HG03135 (cell line): Measurements from ENCODE around the gene HCRTR1.

Source experiments
- ATAC-seq: cut with Tn5 transposase; IDR thresholded peaks from one replicate; pipeline ENCODE4 v1.9.1; 2021; ENCODE audit warnings: mild to moderate bottlenecking, moderate library complexity; ENCODE audit not compliant: unreplicated experiment

HCRTR1 gene

GRCh38 chr1:31596737-31597097 lies 20.8 kb upstream of the HCRTR1 start:
- ATAC-seq = no peak

DNA sequence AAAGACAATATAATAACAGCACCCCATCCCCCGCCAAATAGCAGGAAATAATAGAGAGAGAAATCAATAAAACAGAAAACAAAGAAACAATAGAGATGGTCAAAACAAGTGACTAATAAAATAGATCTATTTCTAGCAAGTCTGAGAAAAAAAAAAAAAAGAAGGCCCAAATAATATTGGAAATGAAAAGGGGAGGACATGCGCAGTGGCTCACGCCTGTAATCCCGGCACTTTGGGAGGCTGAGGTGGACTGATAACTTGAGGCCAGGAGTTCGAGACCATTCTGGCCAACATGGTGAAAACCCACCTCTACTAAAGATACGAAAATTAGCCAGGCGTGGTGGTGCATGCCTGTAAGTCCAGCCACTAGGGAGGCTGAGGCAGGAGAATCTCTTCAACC lies 18.5 kb upstream of the HCRTR1 start:
- ATAC-seq = no peak

DNA sequence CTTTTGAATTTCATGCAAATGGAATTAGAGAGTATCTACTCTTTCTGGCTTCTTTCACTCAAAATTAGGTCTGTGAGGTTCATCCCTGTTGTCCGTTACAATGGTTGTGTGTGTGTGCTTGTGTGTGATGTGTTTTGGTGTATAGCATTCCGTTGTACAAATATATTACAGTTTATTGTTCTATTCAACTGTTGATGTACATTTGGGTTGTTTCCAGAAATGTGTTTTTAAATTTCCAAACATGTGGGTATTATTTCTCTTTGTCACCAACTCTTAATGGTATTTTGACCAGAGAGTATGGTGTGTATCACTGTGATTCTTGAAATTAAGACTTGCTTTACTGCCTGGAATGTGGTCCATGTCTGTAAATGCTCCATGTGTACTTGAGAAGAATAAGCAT lies 16.8 kb upstream of the HCRTR1 start:
- ATAC-seq = no peak

DNA sequence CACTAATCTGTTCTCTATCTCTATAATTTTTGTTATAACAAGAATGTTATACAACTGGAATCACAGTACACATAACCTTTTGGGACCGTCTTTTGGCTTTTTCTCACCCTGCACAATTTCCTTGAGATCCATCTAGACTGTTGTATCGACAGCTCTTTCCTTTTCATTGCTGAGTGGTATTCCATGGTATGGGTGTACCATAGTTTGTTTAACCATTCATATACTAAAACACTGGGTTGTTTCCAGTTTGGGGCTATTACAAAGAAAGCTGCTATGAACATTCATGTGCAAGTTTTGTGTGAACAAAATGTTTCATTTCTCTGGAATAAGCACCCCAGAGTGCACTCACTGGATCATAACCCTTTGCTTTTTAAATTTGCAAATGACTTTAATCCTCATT lies 15.4 kb upstream of the HCRTR1 start:
- no peak for ATAC-seq

- ATAC-seq = peak; percentile 96
Measured at GRCh38 chr1:31605908-31606427, 11.5 kb upstream of the HCRTR1 start.

- no peak for ATAC-seq
Measured at GRCh38 chr1:31607360-31607759, 10.1 kb upstream of the HCRTR1 start.

DNA sequence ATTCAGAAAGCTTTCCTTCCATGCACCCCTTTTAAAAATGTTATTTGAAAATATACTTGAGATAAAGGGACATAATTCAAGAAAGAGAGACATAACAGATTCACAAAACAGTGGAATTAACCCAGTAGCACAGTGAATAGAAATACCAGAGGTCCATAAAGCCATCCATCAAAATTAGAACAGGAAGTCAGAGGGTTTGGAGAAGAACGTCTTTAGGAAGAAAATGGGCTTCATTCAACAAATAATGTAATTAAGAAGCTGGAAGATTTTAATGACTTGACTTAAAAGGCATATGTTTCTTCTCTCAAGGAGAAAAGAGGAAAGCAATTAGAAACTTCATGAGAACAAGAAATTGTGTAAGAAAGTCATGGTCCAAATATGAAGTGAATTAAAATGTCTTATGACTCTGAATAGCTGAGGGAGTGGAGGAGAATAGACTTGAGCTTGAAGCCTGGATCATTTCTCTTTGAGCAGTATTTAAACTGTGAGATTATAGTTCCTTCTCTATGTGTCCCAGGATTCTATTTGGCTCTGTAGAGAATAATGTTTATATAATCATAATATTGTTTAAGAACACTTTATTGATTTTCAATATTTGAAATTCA lies 7.9 kb upstream of the HCRTR1 start:
- no peak for ATAC-seq

DNA sequence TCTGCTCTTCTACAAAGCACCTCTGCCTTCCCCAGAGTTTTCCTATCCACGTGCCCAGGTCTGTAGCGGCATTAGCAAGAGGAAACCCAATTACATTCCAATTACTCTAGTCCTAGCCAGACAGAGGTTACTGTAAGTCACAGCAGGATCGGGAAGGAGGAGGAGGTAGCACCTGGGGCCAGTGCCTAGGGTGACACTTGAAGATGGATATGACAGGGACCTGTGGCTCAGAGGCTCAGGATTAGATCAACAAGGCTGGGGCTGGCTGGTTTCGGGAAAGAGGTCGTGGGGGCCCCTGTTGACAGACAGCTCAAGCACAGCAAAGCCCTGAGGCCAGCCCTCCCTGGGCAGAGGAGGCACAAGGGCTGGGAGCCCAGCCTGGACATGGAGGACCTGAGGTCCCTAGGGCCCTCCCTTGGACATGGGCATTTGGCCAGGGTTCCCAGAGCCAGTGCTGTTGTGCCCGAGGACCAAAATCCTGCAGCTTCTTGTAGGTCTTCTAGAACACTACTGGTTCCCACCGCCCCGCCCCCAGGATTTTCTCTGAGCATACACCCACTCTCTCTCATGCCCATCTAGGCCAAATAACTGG lies 3.0 kb upstream of the HCRTR1 start:
- no peak for ATAC-seq

GRCh38 chr1:31615414-31615813 lies 2.1 kb upstream of the HCRTR1 start:
- ATAC-seq = no peak

GRCh38 chr1:31615939-31616338 lies 1.6 kb upstream of the HCRTR1 start:
- no peak for ATAC-seq

- no peak for ATAC-seq
Measured at GRCh38 chr1:31617916-31618746, 642 bp downstream of the HCRTR1 start.

DNA sequence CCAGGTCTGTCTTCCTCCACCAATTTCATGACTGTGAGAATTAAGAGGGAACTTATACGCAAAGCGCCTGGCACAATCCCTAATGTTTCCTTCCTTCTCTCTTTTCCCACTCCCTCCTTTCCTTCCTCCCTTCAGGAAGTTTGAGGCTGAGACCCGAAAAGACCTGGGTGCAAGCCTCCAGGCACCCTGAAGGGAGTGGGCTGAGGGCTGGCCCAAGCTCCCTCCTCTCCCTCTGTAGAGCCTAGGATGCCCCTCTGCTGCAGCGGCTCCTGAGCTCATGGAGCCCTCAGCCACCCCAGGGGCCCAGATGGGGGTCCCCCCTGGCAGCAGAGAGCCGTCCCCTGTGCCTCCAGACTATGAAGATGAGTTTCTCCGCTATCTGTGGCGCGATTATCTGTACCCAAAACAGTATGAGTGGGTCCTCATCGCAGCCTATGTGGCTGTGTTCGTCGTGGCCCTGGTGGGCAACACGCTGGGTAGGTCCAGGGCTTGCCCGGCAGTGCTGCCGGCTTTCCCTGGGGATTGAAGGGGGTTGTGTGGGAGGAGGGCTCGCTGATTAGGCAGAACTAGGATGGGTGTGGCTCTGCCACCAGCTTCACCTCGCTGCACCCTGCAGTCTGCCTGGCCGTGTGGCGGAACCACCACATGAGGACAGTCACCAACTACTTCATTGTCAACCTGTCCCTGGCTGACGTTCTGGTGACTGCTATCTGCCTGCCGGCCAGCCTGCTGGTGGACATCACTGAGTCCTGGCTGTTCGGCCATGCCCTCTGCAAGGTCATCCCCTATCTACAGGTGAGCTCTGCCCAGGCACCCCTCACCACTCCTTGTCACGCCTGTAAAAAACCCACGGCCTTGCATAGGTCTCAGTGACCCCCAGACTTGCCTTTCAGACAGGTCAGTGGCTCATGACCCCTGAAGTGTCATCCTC lies 1.7 kb downstream of the HCRTR1 start:
- no peak for ATAC-seq

- ATAC-seq = no peak
Measured at GRCh38 chr1:31620631-31621497, 3.4 kb downstream of the HCRTR1 start.

DNA sequence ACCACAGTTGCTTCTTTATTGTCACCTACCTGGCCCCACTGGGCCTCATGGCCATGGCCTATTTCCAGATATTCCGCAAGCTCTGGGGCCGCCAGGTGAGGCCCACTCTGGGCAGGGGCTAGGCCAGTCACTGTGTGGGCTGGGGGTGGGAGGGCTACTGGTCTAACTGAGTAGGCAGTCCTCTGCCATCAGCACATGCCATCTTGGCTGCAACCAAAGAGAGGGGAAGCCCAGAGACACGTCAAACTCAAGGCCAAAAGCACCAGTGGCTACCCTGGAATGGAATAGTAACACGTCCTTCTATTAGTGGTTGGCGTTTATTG lies 4.0 kb downstream of the HCRTR1 start:
- no peak for ATAC-seq

DNA sequence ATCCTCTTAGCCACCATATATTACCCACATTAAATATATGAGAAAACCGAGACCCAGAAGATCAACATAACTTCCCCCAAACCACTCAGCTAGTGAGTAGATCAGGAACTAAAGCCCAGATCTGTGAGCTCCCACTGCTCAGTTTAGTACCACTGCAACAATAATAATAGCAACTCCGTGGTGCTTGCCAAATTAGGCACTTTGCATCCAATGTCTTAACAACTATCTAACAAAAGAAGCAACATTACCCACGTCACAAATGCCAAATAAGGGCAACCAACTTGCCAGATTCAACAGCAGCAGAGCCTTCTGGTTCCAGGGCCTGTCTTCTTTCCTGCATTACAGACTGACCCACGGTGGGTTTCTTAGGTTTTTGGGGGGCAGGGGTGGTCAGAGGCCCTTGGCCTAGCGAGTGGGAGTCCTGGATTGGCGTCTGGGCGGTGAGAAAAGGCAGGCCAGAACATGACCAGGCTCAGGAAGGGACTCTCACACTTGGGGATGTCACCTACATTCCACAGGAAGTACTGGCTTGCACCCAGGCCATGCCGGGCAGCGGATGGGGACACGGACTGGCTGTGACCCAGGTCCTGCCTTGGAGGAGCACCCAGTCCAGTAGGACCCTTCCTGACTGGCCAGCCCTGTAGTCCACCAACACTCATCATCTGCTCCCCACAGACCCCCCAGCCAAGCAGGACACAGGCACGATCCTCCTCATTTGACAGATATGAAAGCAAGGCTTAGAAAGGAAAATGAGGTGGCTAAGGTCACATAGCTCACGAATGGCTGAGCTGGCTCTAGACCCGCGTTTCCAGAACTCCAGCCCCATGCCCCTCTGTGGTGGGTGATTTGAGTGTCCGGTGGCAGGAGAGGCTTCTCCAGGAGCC lies 4.6 kb downstream of the HCRTR1 start:
- ATAC-seq = no peak

DNA sequence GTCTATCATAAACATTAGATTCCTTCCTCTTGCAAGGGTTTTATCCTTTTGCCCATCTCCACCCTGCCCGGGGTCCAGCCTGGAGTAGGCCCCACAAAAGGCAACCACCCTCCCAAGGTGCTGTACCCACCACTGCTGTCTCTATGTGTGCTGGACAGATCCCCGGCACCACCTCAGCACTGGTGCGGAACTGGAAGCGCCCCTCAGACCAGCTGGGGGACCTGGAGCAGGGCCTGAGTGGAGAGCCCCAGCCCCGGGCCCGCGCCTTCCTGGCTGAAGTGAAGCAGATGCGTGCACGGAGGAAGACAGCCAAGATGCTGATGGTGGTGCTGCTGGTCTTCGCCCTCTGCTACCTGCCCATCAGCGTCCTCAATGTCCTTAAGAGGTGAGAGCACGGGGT lies 5.9 kb downstream of the HCRTR1 start:
- no peak for ATAC-seq

GRCh38 chr1:31624309-31624708 lies 6.8 kb downstream of the HCRTR1 start:
- no peak for ATAC-seq

DNA sequence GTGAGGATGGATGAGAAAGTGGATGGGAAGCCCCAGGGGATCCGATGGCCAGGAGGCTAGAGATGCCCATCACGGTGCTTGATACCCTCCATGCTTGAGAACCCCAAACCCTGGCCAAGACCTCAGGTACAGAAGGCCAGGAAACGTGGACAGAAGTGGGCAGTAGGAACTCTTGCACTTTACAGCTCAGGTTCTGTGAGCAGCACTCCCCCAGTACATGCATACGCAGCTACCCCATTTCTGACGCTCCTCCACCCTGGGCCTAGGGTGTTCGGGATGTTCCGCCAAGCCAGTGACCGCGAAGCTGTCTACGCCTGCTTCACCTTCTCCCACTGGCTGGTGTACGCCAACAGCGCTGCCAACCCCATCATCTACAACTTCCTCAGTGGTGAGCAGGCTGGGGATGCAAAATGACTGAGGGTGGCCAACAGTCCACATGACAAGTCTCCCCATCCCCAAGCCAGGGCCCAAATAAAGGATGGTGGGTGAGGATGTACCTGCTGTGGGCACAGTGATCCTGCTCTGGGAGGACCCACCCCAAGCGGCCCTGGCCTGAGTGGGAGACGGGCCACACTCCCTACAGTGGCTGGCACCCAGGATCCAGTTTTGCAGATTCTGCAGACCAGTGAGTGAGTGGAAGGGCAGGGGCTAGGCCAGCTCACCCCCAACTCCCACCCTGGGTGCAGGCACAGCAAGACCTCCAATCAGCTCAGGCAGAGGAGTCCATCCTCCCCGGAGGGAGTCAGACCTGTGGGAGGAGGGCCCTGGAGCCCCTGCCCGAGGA lies 7.4 kb downstream of the HCRTR1 start:
- ATAC-seq = no peak
